Chondrocyte (in vitro differentiated cells): ENCODE results near the gene SPNS3. TPM values are rescaled to one million over a fixed set of nuclear protein-coding genes. Genes with fewer than 3 reads are reported as not detected.

Experiments used
- DNase-seq: peaks from one replicate; pipeline ENCODE4 v3.0.0; 2021; ENCODE audit warnings: mixed read lengths, low spot score
- H3K27ac Mint-ChIP-seq: one replicate; pipeline ENCODE4 v1.8.0; 2021; ENCODE audit warnings: mild to moderate bottlenecking, moderate library complexity, mixed read lengths; ENCODE audit not compliant: unreplicated experiment
- H3K27me3 Mint-ChIP-seq: 2 replicates; pipeline ENCODE4 v1.8.0; 2021; ENCODE audit warnings: low read depth, mixed read lengths
- H3K36me3 Mint-ChIP-seq: 2 replicates; pipeline ENCODE4 v1.8.0; 2021; ENCODE audit warnings: low read depth, mixed read lengths
- H3K4me1 Mint-ChIP-seq: 2 replicates; pipeline ENCODE4 v1.8.0; 2021; ENCODE audit warnings: low read depth, mild to moderate bottlenecking, mixed read lengths
- H3K4me3 Mint-ChIP-seq: one replicate; pipeline ENCODE4 v1.8.0; 2021; ENCODE audit warnings: mild to moderate bottlenecking, moderate library complexity, mixed read lengths; ENCODE audit not compliant: unreplicated experiment
- H3K9me3 Mint-ChIP-seq: 2 replicates; pipeline ENCODE4 v1.8.0; 2021; ENCODE audit warnings: low read depth, mixed read lengths
- CTCF ChIP-seq: fragments of 200-600 bp; sonication (generic); IDR thresholded peaks from 2 replicates; pipeline ENCODE4 v1.5.0; 2021; ENCODE audit warnings: antibody characterized with exemption, mild to moderate bottlenecking, moderate library complexity
- total RNA-seq: library from RNA; stranded (reverse); gene quantifications from 3 replicates; pipeline ENCODE4 v1.2.1, GENCODE V29; 2021

The SPNS3 gene
- total RNA-seq, 1 donor from 2014 or later, result not detected

DNA sequence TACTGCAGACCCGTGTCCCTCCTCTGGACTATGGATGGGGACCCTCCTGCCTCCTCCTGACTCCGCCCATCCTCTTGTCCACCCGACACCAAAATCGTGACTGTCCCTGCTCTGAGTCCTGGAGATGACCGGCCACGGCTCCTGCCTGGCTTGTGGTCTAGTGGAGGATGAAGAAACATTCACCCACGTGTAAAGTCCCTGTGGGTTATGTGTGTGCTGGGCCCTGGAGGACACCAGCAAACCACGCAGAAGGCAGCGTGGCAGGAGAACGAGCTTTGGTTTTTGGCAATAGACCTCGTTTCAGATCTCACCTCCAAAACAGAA is 76.8 kb downstream of the SPNS3 start:
- H3K4me3 Mint-ChIP-seq, result no peak overlapping the region
- no peak overlapping the region for H3K27ac Mint-ChIP-seq
- DNase-seq, result no peak
- H3K4me1 Mint-ChIP-seq, result no peaks in the 10 kb centered on the region
- TF ChIP-seq CTCF, result no peak
- H3K9me3 Mint-ChIP-seq, result no peaks in the 10 kb centered on the region
- no peaks in the 10 kb centered on the region for H3K36me3 Mint-ChIP-seq
- H3K27me3 Mint-ChIP-seq, result peaks cover 7% of the 10 kb centered on the region

DNA sequence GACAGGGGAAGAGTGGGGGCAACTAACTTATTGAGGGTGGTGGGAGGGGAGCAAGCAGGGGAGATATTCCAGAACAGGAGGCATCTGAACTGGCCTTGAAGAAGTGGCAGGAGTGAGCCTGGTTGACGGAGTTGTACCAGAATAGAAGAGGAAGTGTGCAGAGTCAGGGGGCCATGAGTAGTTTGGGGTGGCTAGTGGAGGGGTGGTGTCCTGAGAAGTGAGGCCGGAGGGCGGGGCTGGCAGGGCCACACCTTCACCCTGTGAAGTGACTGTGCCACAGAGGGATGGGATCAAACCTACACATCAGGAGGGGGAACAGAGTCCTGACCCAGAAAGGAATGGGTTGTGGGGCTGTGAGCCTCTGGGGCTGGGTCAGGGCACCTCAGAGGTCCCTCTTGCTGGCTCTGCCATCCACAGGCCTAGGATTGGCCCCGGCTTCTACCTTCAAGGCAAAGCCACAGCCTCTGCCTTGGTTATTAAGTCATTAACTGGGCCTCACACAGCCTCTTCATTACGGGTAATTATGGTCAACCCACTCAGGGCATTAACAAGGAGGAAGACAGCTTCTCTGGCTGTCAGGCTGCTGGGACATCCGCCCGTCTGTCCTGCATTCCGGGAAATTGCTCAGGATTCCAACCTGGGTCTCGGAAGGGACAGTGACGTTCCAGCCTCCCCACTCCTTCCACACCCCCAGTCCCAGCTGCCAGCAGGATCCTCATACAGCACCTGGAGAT is 77.6 kb downstream of the SPNS3 start:
- no peak overlapping the region for H3K4me3 Mint-ChIP-seq
- H3K27ac Mint-ChIP-seq, result no peak overlapping the region
- no peaks in the 10 kb centered on the region for H3K9me3 Mint-ChIP-seq
- no peaks in the 10 kb centered on the region for H3K4me1 Mint-ChIP-seq
- DNase-seq, result no peak
- no peaks in the 10 kb centered on the region for H3K36me3 Mint-ChIP-seq
- peaks cover 7% of the 10 kb centered on the region for H3K27me3 Mint-ChIP-seq
- no peak for TF ChIP-seq CTCF

DNA sequence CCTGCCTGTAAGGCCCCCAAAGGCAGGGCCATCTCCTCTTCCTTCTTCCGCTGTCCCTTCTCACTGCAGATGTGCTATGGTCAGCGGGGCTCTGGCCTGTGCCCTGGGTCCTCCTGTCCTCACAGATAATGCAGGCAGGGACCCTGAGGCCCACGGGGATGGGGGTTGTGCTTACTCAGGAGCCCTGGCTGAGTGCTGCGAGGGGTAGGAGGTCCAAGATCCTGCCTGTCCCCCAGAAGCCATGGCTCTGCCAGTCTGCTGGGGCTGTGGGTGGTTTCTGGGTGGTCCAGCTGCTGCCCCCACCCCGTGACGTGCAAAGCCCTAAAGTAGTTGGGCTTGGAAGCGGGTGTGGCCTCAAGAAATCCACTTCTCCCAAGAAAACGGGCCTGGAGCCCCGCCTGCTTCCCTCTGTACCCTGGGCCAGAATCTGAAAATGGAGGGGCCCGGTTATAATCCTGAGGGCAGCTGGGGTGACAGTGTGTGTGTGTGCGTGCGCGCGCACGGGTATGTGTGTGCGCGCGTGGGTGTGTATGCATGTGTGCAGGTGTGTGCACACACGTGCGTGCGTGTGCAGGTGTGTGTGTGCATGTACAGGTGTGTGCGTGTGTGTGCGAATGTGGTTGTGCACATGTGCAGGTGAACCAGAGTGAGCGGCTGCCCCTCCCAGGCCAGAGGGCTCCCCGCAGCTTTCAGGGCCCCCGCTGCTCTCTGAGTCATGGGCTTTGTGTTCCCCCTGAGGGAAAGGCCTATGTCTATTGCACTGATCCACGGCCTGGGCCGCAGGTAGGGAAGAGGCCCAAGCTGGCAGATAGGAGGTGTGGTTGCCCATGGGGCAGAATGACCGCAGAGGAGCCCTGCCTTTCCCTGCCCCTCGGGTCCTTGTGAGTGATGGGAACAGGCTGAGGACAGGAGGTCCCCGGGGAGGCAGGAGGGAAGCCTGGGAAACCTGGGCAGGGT is 78.7 kb downstream of the SPNS3 start:
- no peaks in the 10 kb centered on the region for H3K9me3 Mint-ChIP-seq
- H3K4me3 Mint-ChIP-seq, result no peak overlapping the region
- no peak overlapping the region for H3K27ac Mint-ChIP-seq
- no peaks in the 10 kb centered on the region for H3K4me1 Mint-ChIP-seq
- H3K36me3 Mint-ChIP-seq, result no peaks in the 10 kb centered on the region
- H3K27me3 Mint-ChIP-seq, result peaks cover 7% of the 10 kb centered on the region
- no peak for TF ChIP-seq CTCF
- no peak for DNase-seq

- Mint-ChIP-seq H3K27me3 (peaks cover 9% of the 10 kb centered on the region), H3K4me3 (no peak overlapping the region), H3K27ac (no peak overlapping the region), H3K9me3 (no peaks in the 10 kb centered on the region), H3K36me3 (no peaks in the 10 kb centered on the region), H3K4me1 (no peaks in the 10 kb centered on the region)
- no peak for DNase-seq
- no peak for TF ChIP-seq CTCF
These were observed 79.6 kb downstream of the SPNS3 start for GRCh38 chr17:4513113-4514032.

- no peak for TF ChIP-seq CTCF
- Mint-ChIP-seq H3K4me1 (no peaks in the 10 kb centered on the region), H3K9me3 (no peaks in the 10 kb centered on the region), H3K4me3 (no peak overlapping the region), H3K27ac (no peak overlapping the region), H3K27me3 (peaks cover 6% of the 10 kb centered on the region), H3K36me3 (no peaks in the 10 kb centered on the region)
- no peak for DNase-seq
These were observed 80.5 kb downstream of the SPNS3 start for GRCh38 chr17:4514206-4514605.
